ENCODE results near the gene CNGA3.

Gene CNGA3

DNA sequence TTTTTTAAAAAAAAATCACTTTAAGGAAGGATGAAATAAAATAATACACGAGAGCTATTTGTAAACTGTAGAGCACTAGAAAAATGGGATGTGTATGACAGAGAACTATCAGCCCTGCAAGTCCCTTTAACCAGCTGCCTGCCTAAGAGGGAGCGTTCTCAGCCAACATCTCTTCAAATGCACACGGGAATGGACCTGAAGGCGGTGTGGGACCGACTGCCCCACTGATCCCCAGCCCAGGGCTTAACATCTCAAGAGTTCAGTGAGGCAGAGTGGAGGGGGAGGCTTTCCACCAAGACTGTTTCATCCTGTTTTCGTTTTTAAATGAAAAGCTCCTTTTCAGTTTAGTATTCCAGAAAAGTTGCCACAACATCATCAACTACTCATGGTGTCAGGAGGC is 100.6 kb downstream of the CNGA3 start:
- Histone ChIP-seq H3K79me2 (ENCODE audit: insufficient read depth, low read length) (no peaks in the 10 kb centered on the region), H3K4me3 (ENCODE audit: low read depth, low read length, poor library complexity, severe bottlenecking) (no peak overlapping the region), H3K27ac (ENCODE audit: low read depth, low read length, poor library complexity, severe bottlenecking) (no peak overlapping the region), H3F3A (ENCODE audit: insufficient read depth, low read length) (no peaks in the 10 kb centered on the region), H3K9me2 (ENCODE audit: low read depth, low read length) (no peaks in the 10 kb centered on the region), H3K27me3 (ENCODE audit: insufficient read depth, low read length) (no peaks in the 10 kb centered on the region), H3K36me3 (ENCODE audit: insufficient read depth, low read length) (no peaks in the 10 kb centered on the region), H3K9me3 (ENCODE audit: low read length) (no peaks in the 10 kb centered on the region), H3K9ac (ENCODE audit: low read length) (no peak overlapping the region), H2AFZ (ENCODE audit: low read length) (no peak overlapping the region), H4K20me1 (ENCODE audit: insufficient read depth, low read length) (no peaks in the 10 kb centered on the region; the same call in 1 of the 2 replicates), H3K4me1 (ENCODE audit: insufficient read depth, low read length, severe bottlenecking) (peaks cover 18% of the 10 kb centered on the region), H3K4me2 (ENCODE audit: low read length) (no peak overlapping the region)
- TF ChIP-seq, protein P1, sequence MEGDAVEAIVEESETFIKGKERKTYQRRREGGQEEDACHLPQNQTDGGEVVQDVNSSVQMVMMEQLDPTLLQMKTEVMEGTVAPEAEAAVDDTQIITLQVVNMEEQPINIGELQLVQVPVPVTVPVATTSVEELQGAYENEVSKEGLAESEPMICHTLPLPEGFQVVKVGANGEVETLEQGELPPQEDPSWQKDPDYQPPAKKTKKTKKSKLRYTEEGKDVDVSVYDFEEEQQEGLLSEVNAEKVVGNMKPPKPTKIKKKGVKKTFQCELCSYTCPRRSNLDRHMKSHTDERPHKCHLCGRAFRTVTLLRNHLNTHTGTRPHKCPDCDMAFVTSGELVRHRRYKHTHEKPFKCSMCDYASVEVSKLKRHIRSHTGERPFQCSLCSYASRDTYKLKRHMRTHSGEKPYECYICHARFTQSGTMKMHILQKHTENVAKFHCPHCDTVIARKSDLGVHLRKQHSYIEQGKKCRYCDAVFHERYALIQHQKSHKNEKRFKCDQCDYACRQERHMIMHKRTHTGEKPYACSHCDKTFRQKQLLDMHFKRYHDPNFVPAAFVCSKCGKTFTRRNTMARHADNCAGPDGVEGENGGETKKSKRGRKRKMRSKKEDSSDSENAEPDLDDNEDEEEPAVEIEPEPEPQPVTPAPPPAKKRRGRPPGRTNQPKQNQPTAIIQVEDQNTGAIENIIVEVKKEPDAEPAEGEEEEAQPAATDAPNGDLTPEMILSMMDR (IDR thresholded peaks at IDR 0.05; ENCODE audit: low read length) = no peak
- TF ChIP-seq EZH2 (IDR thresholded peaks at IDR 0.05; ENCODE audit: borderline replicate concordance, low read length) = no peak

All from OCI-LY1 (cell line).